Activated gamma-delta T cell (primary cell): ENCODE measurements around the gene INSYN1.

ENCODE experiments used
- DNase-seq: peaks from one replicate; lab custom pipeline; 2025; lab: John Stamatoyannopoulos, UW

INSYN1 gene

GRCh38 chr15:73777741-73778140 lies 24.6 kb upstream of the INSYN1 start:
- DNase-seq = no peak

- no peak for DNase-seq
Measured at GRCh38 chr15:73773428-73773827, 20.3 kb upstream of the INSYN1 start.

DNA sequence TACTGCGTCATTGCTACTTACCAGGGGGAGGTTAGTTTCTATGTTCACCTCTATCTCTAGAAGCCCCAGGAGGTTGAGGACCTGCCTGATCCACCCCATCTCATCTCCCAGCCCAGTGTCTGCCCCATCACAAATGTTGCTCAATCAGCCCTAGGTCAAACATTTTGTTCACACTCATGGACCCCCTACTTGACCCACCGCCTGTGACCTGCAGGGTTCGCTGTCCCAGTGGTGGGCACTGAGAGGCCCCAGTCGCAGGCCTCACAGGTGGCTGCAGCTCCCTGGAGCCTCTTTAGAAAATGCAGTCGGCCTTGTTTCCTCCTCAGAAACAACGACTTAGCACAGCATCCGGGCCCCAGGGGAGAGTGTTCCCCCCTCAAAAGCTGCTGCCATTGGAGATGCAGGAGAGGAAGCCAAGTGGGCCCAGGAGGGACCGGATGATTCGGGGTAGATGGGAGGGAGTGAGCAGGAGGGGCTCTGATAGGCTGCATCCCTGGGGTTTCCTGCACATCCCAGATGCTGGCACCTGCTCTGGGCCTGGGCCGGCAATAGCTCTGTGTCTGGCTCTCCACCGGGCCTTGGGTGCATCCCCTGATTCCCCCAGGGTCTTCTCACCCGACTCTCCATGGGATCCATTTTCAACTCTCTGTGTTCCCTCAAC lies 18.4 kb upstream of the INSYN1 start:
- DNase-seq = no peak

- no peak for DNase-seq
Measured at GRCh38 chr15:73770050-73770449, 16.9 kb upstream of the INSYN1 start.

- no peak for DNase-seq
Measured at GRCh38 chr15:73767806-73768501, 14.8 kb upstream of the INSYN1 start.

GRCh38 chr15:73766598-73766997 lies 13.4 kb upstream of the INSYN1 start:
- no peak for DNase-seq

- DNase-seq = no peak
Measured at GRCh38 chr15:73765778-73766177, 12.6 kb upstream of the INSYN1 start.

- DNase-seq = no peak
Measured at GRCh38 chr15:73763931-73764330, 10.8 kb upstream of the INSYN1 start.

GRCh38 chr15:73760330-73761329 lies 7.5 kb upstream of the INSYN1 start:
- DNase-seq = no peak

- DNase-seq = no peak
Measured at GRCh38 chr15:73758461-73758860, 5.3 kb upstream of the INSYN1 start.

DNA sequence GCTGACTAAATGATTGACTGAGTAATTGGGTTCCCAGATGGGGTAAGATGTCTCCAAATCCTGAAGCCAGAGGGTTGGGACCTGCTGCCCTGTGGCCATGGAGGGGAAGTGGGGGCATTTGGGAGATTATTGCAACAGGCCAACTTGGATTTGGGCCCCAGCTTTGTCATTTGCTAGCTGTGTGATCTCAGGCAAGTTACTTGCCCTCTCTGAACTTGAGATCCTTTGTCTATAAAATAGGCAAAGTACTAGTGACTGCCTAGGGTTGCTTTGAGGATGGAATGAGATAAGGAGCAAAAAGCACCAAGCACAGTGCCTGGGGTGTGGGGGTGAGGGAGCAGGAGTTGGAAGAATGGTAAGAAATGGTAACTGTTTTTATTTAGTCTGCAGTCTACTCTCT lies 4.4 kb upstream of the INSYN1 start:
- no peak for DNase-seq

DNA sequence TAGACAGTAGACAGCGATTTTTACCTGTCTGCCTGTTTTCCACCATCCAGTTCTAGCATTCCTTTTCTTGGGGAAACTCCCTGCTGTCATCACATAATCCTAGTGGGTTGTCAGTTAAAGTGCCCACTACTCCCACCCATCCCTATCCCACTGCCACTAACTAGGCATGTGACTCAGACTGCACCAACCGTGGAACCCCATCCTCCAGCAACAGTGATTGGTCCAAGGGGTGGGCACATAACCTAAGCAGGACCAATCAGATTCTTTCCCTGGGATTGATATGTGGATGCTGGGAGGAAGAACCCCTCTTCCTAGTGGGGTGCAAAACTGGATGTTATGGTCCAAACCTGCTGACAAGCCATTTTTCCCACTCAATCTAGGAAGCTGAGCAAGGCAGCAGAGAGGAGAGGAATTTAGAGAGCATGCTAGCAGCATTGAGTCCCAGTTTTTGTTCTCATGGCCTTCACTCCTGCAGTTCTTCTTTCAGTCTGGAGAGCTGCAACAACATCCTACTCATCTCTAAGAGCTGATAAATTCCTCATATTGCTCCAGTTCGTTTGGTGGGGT lies 3.9 kb upstream of the INSYN1 start:
- DNase-seq = no peak

- DNase-seq = no peak
Measured at GRCh38 chr15:73756390-73756789, 3.2 kb upstream of the INSYN1 start.

- DNase-seq = no peak
Measured at GRCh38 chr15:73755946-73756345, 2.8 kb upstream of the INSYN1 start.

GRCh38 chr15:73755481-73755880 lies 2.3 kb upstream of the INSYN1 start:
- DNase-seq = no peak

DNA sequence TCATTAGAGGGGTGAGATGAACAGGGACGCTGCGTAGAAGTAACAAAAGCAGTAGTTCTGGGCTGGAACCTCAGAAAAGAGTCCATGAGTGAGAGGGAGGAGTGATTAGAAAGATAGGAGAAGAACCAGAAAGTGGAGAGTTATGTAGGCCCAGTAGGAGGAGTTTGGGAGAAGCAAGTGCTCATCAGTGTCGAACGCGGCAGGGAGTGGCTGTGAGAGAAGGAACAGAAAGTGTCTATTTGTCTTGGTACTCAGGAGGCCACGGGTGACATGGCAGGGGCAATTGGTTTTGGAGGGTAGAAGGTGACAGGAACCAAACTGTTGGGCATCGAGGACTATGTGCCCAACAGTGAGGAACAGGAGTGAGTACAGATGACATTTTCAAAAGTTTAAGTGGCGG lies 1.3 kb upstream of the INSYN1 start:
- DNase-seq = no peak

DNA sequence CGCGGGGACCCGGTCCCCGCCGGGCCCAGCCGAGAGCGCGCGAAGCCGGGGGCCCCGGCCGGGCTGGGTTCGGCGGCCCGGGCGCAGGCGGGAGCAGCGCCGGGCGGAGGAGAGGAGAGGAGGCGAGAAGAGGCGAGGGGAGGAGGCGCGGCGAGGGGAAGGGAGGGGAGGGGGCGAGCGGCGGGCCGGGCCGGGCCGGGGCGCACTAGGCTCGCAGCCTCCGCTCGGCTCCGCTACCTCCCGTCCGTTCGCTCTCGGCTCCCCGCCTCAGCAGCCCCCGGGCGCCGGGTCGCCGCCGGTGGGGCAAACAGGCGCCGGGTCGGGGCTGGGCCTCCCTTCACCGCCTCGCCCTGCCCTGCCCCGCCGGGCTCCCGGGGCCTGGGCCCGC lies 351 bp downstream of the INSYN1 start:
- DNase-seq = no peak

GRCh38 chr15:73751899-73752805 lies 999 bp downstream of the INSYN1 start:
- no peak for DNase-seq

DNA sequence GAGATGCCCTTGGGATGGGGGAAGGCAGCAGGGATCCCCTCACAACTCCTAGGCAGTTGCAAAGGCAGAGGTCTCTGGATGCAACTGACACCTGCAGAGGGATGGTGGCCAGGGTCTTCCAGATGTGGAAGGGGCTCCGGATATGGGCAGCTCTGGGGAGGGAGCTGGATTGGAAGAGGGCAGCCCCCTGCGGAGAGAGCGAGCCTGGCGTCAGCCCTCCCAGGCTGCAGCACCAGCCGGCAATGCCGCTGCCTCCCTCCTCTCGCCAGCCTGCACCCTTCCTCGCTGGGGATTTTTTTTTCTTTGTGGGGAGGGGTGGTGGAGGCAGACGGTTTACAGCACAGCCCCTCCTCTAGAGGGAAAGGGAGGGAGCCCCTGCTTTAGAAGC lies 1.6 kb downstream of the INSYN1 start:
- DNase-seq = no peak

GRCh38 chr15:73750951-73751350 lies 2.2 kb downstream of the INSYN1 start:
- no peak for DNase-seq

DNA sequence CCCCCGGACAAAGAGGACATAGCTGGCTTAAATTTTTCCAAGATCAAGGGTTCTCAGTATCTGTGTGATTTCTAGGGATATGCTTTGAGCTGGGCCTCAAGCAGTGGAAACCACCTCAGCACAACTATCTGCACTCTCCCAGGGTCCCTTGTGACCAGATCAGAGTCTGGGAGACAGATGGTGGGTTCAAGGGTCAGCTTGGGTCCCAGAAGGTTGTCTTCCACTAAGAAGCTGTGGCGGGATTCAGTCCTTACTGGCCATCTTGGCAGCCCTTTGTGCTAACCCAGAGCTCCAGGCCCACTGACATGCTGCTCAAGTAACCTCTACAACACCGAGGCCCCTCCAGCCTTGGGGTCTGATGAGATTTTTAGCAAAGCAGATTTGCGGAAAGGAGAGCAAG lies 2.7 kb downstream of the INSYN1 start:
- DNase-seq = no peak
